ENCODE data around the gene HTR4. TPM values are rescaled to one million over a fixed set of nuclear protein-coding genes. Genes with fewer than 3 reads are reported as not detected.

The HTR4 gene
- total RNA-seq, 1 donor from 2014 or later, result not detected

- Mint-ChIP-seq H3K4me1 (no peaks in the 10 kb centered on the region), H3K36me3 (ENCODE audit: low read depth) (no peaks in the 10 kb centered on the region), H3K27ac (no peak overlapping the region), H3K27me3 (peaks cover 4% of the 10 kb centered on the region), H3K9me3 (no peaks in the 10 kb centered on the region), H3K4me3 (no peak overlapping the region)
- intact Hi-C loops (cut with micrococcal nuclease), result no loop called here
- no peak for DNase-seq
Observed at GRCh38 chr5:148523139-148523538, 131.2 kb downstream of the HTR4 start.

GRCh38 chr5:148515460-148515859, 138.9 kb downstream of the HTR4 start:
- no peaks in the 10 kb centered on the region for H3K4me1 Mint-ChIP-seq
- DNase-seq, result no peak
- no peaks in the 10 kb centered on the region for H3K36me3 Mint-ChIP-seq (ENCODE audit: low read depth)
- H3K9me3 Mint-ChIP-seq, result no peaks in the 10 kb centered on the region
- H3K4me3 Mint-ChIP-seq, result no peak overlapping the region
- H3K27me3 Mint-ChIP-seq, result no peaks in the 10 kb centered on the region
- intact Hi-C loops (cut with micrococcal nuclease), result no loop called here
- H3K27ac Mint-ChIP-seq, result no peak overlapping the region

- DNase-seq, result no peak
- no peak overlapping the region for H3K4me3 Mint-ChIP-seq
- no peaks in the 10 kb centered on the region for H3K4me1 Mint-ChIP-seq
- no peaks in the 10 kb centered on the region for H3K9me3 Mint-ChIP-seq
- intact Hi-C loops (cut with micrococcal nuclease), result no loop called here
- no peak overlapping the region for H3K27ac Mint-ChIP-seq
- H3K27me3 Mint-ChIP-seq, result no peaks in the 10 kb centered on the region
- H3K36me3 Mint-ChIP-seq (ENCODE audit: low read depth), result no peaks in the 10 kb centered on the region
Observed at GRCh38 chr5:148514344-148514743, 140.0 kb downstream of the HTR4 start.

GRCh38 chr5:148512498-148512897, 141.8 kb downstream of the HTR4 start:
- Mint-ChIP-seq H3K4me1 (no peaks in the 10 kb centered on the region), H3K36me3 (ENCODE audit: low read depth) (no peaks in the 10 kb centered on the region), H3K27me3 (peaks cover 2% of the 10 kb centered on the region), H3K27ac (no peak overlapping the region), H3K9me3 (no peaks in the 10 kb centered on the region), H3K4me3 (no peak overlapping the region)
- intact Hi-C loops (cut with micrococcal nuclease), result no loop called here
- DNase-seq, result no peak

- intact Hi-C loops (cut with micrococcal nuclease), result no loop called here
- no peaks in the 10 kb centered on the region for H3K36me3 Mint-ChIP-seq (ENCODE audit: low read depth)
- no peak for DNase-seq
- no peaks in the 10 kb centered on the region for H3K4me1 Mint-ChIP-seq
- H3K27ac Mint-ChIP-seq, result no peak overlapping the region
- no peak overlapping the region for H3K4me3 Mint-ChIP-seq
- no peaks in the 10 kb centered on the region for H3K9me3 Mint-ChIP-seq
- H3K27me3 Mint-ChIP-seq, result peaks cover 2% of the 10 kb centered on the region
Observed at GRCh38 chr5:148511810-148512347, 142.4 kb downstream of the HTR4 start.

- Mint-ChIP-seq H3K27ac (no peak overlapping the region), H3K27me3 (peaks cover 2% of the 10 kb centered on the region), H3K36me3 (ENCODE audit: low read depth) (no peaks in the 10 kb centered on the region), H3K9me3 (peaks cover under 1% of the 10 kb centered on the region), H3K4me3 (no peak overlapping the region), H3K4me1 (no peaks in the 10 kb centered on the region)
- DNase-seq, result no peak
- intact Hi-C loops (cut with micrococcal nuclease), result no loop called here
Observed at GRCh38 chr5:148509893-148510292, 144.4 kb downstream of the HTR4 start.

GRCh38 chr5:148507648-148508047, 146.7 kb downstream of the HTR4 start:
- intact Hi-C loops (cut with micrococcal nuclease), result no loop called here
- H3K9me3 Mint-ChIP-seq, result peaks cover 3% of the 10 kb centered on the region
- peaks cover 2% of the 10 kb centered on the region for H3K27me3 Mint-ChIP-seq
- no peak overlapping the region for H3K4me3 Mint-ChIP-seq
- no peak overlapping the region for H3K27ac Mint-ChIP-seq
- no peaks in the 10 kb centered on the region for H3K36me3 Mint-ChIP-seq (ENCODE audit: low read depth)
- no peak for DNase-seq
- H3K4me1 Mint-ChIP-seq, result no peaks in the 10 kb centered on the region

- H3K27me3 Mint-ChIP-seq, result peaks cover 14% of the 10 kb centered on the region
Observed at GRCh38 chr5:148499452-148499851, 154.9 kb downstream of the HTR4 start.

GRCh38 chr5:148497757-148498156, 156.6 kb downstream of the HTR4 start:
- peaks cover 18% of the 10 kb centered on the region for H3K27me3 Mint-ChIP-seq
- no peaks in the 10 kb centered on the region for H3K9me3 Mint-ChIP-seq
- H3K27ac Mint-ChIP-seq, result no peak overlapping the region
- DNase-seq, result no peak
- intact Hi-C loops (cut with micrococcal nuclease), result no loop called here
- H3K4me3 Mint-ChIP-seq, result no peak overlapping the region
- no peaks in the 10 kb centered on the region for H3K36me3 Mint-ChIP-seq (ENCODE audit: low read depth)
- no peaks in the 10 kb centered on the region for H3K4me1 Mint-ChIP-seq

More at GRCh38 chr5:148499452-148499851, 154.9 kb downstream of the HTR4 start:
- H3K36me3 Mint-ChIP-seq (ENCODE audit: low read depth), result no peaks in the 10 kb centered on the region
- no peak overlapping the region for H3K27ac Mint-ChIP-seq
- intact Hi-C loops (cut with micrococcal nuclease), result no loop called here
- H3K4me1 Mint-ChIP-seq, result no peaks in the 10 kb centered on the region
- H3K4me3 Mint-ChIP-seq, result no peak overlapping the region
- no peaks in the 10 kb centered on the region for H3K9me3 Mint-ChIP-seq
- no peak for DNase-seq

- DNase-seq, result no peak
- H3K4me3 Mint-ChIP-seq, result no peak overlapping the region
- no peaks in the 10 kb centered on the region for H3K36me3 Mint-ChIP-seq (ENCODE audit: low read depth)
- peaks cover 29% of the 10 kb centered on the region for H3K27me3 Mint-ChIP-seq
- intact Hi-C loops (cut with micrococcal nuclease), result no loop called here
- no peak overlapping the region for H3K27ac Mint-ChIP-seq
- H3K4me1 Mint-ChIP-seq, result no peaks in the 10 kb centered on the region
- no peaks in the 10 kb centered on the region for H3K9me3 Mint-ChIP-seq
Observed at GRCh38 chr5:148492351-148492750, 162.0 kb downstream of the HTR4 start.

- intact Hi-C loops (cut with micrococcal nuclease), result no loop called here
- Mint-ChIP-seq H3K27ac (no peak overlapping the region), H3K36me3 (ENCODE audit: low read depth) (no peaks in the 10 kb centered on the region), H3K27me3 (peaks cover 32% of the 10 kb centered on the region), H3K4me1 (no peaks in the 10 kb centered on the region), H3K9me3 (no peaks in the 10 kb centered on the region), H3K4me3 (no peak overlapping the region)
- no peak for DNase-seq
Observed at GRCh38 chr5:148491793-148492184, 162.5 kb downstream of the HTR4 start.

- Mint-ChIP-seq H3K27ac (no peak overlapping the region), H3K36me3 (ENCODE audit: low read depth) (no peaks in the 10 kb centered on the region), H3K4me1 (no peaks in the 10 kb centered on the region), H3K27me3 (peaks cover 37% of the 10 kb centered on the region), H3K4me3 (no peak overlapping the region), H3K9me3 (no peaks in the 10 kb centered on the region)
- intact Hi-C loops (cut with micrococcal nuclease), result no loop called here
- no peak for DNase-seq
Observed at GRCh38 chr5:148491015-148491792, 163.1 kb downstream of the HTR4 start.

- Mint-ChIP-seq H3K27me3 (peaks cover 44% of the 10 kb centered on the region), H3K4me3 (no peak overlapping the region), H3K4me1 (no peaks in the 10 kb centered on the region), H3K9me3 (no peaks in the 10 kb centered on the region), H3K27ac (no peak overlapping the region), H3K36me3 (ENCODE audit: low read depth) (no peaks in the 10 kb centered on the region)
- intact Hi-C loops (cut with micrococcal nuclease), result no loop called here
- no peak for DNase-seq
Observed at GRCh38 chr5:148488757-148489156, 165.6 kb downstream of the HTR4 start.

- intact Hi-C loops (cut with micrococcal nuclease), result no loop called here
- H3K4me3 Mint-ChIP-seq, result no peak overlapping the region
- no peaks in the 10 kb centered on the region for H3K9me3 Mint-ChIP-seq
Observed at GRCh38 chr5:148486456-148486855, 167.9 kb downstream of the HTR4 start.

GRCh38 chr5:148484651-148485050, 169.7 kb downstream of the HTR4 start:
- Mint-ChIP-seq H3K27ac (no peak overlapping the region), H3K9me3 (no peaks in the 10 kb centered on the region), H3K27me3 (peaks cover 29% of the 10 kb centered on the region), H3K4me3 (no peak overlapping the region), H3K36me3 (ENCODE audit: low read depth) (no peaks in the 10 kb centered on the region), H3K4me1 (peaks cover 5% of the 10 kb centered on the region)
- no peak for DNase-seq
- intact Hi-C loops (cut with micrococcal nuclease), result no loop called here

More at GRCh38 chr5:148486456-148486855, 167.9 kb downstream of the HTR4 start:
- H3K36me3 Mint-ChIP-seq (ENCODE audit: low read depth), result no peaks in the 10 kb centered on the region
- H3K4me1 Mint-ChIP-seq, result peaks cover 5% of the 10 kb centered on the region
- no peak for DNase-seq
- H3K27ac Mint-ChIP-seq, result no peak overlapping the region
- H3K27me3 Mint-ChIP-seq, result peaks cover 39% of the 10 kb centered on the region

Measured in activated CD4-positive, alpha-beta T cell treated with anti-CD3 and anti-CD28 coated beads, Interleukin-2, amount 10 ng/mL, durations not matched to agents 24 days and 14 days (primary cell).